H1 (cell line): Measurements from ENCODE around the gene TM4SF20. TPM values are rescaled to one million over a fixed set of nuclear protein-coding genes. Genes with fewer than 3 reads are reported as not detected.

ENCODE experiments used
- CTCF ChIA-PET: fragments of 300-600 bp; sonication (Branson Sonifier 250); formaldehyde crosslinking; loops from one replicate; lab custom pipeline; 2021; ENCODE audit not compliant: partially characterized antibody; lab: Charles Lee
- POLR2A ChIA-PET: fragments of 300-600 bp; sonication (Branson Sonifier 250); formaldehyde crosslinking; loops from one replicate; lab custom pipeline; 2021; ENCODE audit warnings: inconsistent platforms; ENCODE audit not compliant: partially characterized antibody; lab: Charles Lee
- DNase-seq, 2 experiments: peaks; one replicate each; pipeline versions ENCODE4 v3.0.0 to v3.0.0-alpha.2; 2010 to 2022; ENCODE audit warnings: low spot score in 2 of 2, low read depth in 1 of 2, mixed read lengths in 1 of 2
- FAIRE-seq: peaks from 2 replicates; lab custom pipeline; 2011; peaks lifted over from hg19 to GRCh38; lab: Jason Lieb, UNC
- H2AFZ ChIP-seq: 2 replicates; pipeline ENCODE4 v1.8.1; 2012; ENCODE audit warnings: low read length, inconsistent platforms
- H2AK5ac ChIP-seq: 2 replicates; pipeline ENCODE4 v1.6.1; 2013; ENCODE audit warnings: low read depth, low read length
- H2BK120ac ChIP-seq: replicated peaks from 2 replicates; pipeline ENCODE3; 2013; ENCODE audit warnings: low read depth, low read length, inconsistent platforms
- H2BK12ac ChIP-seq: 2 replicates; pipeline ENCODE4 v1.6.1; 2013; ENCODE audit warnings: low read depth, low read length
- H2BK15ac ChIP-seq: 2 replicates; pipeline ENCODE4 v1.6.1; 2013; ENCODE audit warnings: low read length
- H2BK20ac ChIP-seq: 2 replicates; pipeline ENCODE4 v1.6.1; 2013; ENCODE audit warnings: low read length
- H2BK5ac ChIP-seq: 2 replicates; pipeline ENCODE4 v1.6.1; 2013; ENCODE audit warnings: low read depth, low read length
- H3K14ac ChIP-seq: 2 replicates; pipeline ENCODE4 v1.6.1; 2013; ENCODE audit warnings: inconsistent platforms; ENCODE audit not compliant: insufficient read length
- H3K18ac ChIP-seq: 2 replicates; pipeline ENCODE4 v1.6.1; 2013; ENCODE audit warnings: low read length; ENCODE audit errors: extremely low read depth
- H3K23ac ChIP-seq: 2 replicates; pipeline ENCODE4 v1.6.1; 2013; ENCODE audit warnings: inconsistent platforms; ENCODE audit not compliant: insufficient read length
- H3K23me2 ChIP-seq: 2 replicates; pipeline ENCODE4 v1.6.1; 2013; ENCODE audit warnings: low read depth, low read length
- H3K27ac ChIP-seq: 2 replicates; pipeline ENCODE4 v1.6.1; 2011; ENCODE audit warnings: low read depth, low read length, inconsistent platforms
- H3K27me3 ChIP-seq, 4 experiments: replicated peaks in 1 of 4; 1 replicate in 1 of 4; 2 replicates in 3 of 4; pipeline versions ENCODE4 v1.6.1 to v1.8.1; 2011 to 2013; ENCODE audit warnings: low read length in 3 of 4, mild to moderate bottlenecking in 3 of 4, inconsistent platforms in 2 of 4, mixed read lengths in 2 of 4, moderate library complexity in 1 of 4; ENCODE audit not compliant: control insufficient read depth in 3 of 4, insufficient read depth in 3 of 4; ENCODE audit errors: extremely low read depth in 1 of 4
- H3K36me3 ChIP-seq, 4 experiments: 2 replicates each; pipeline versions ENCODE4 v1.6.1 to v1.8.1; 2011 to 2013; ENCODE audit warnings: mild to moderate bottlenecking in 4 of 4, low read length in 3 of 4, moderate library complexity in 2 of 4, control low read depth in 1 of 4, inconsistent platforms in 1 of 4; ENCODE audit not compliant: insufficient read depth in 4 of 4, control insufficient read depth in 2 of 4
- H3K4ac ChIP-seq: replicated peaks from 2 replicates; pipeline ENCODE3; 2013; ENCODE audit warnings: low read length, low read depth, mixed read lengths, inconsistent platforms; ENCODE audit not compliant: insufficient read length
- H3K4me1 ChIP-seq, 4 experiments: replicated peaks in 1 of 4; 1 replicate in 1 of 4; 2 replicates in 3 of 4; pipeline versions ENCODE4 v1.6.1 to v1.8.1; 2011 to 2013; ENCODE audit warnings: low read length in 3 of 4, inconsistent platforms in 2 of 4, mixed read lengths in 1 of 4; ENCODE audit not compliant: insufficient read depth in 4 of 4, control insufficient read depth in 3 of 4
- H3K4me2 ChIP-seq, 2 experiments: 2 replicates each; pipeline versions ENCODE4 v1.6.1 to v1.8.1; 2011 to 2013; ENCODE audit warnings: low read depth in 2 of 2, low read length in 2 of 2, control low read depth in 1 of 2, inconsistent platforms in 1 of 2, mild to moderate bottlenecking in 1 of 2; ENCODE audit not compliant: insufficient read depth in 1 of 2
- H3K4me3 ChIP-seq, 4 experiments: fragments of 200-600, 300-600 bp in 1 of 4; sonication (generic), shearing (Covaris generic), sonication (Bioruptor Twin) in 1 of 4; 2 replicates each; pipeline versions ENCODE4 v1.5.1 to v1.8.1; 2011 to 2016; ENCODE audit warnings: low read length in 4 of 4, low read depth in 3 of 4, control low read depth in 2 of 4, inconsistent platforms in 2 of 4, mild to moderate bottlenecking in 2 of 4, mixed read lengths in 1 of 4, moderate library complexity in 1 of 4; ENCODE audit not compliant: insufficient read depth in 2 of 4; ENCODE audit errors: extremely low read depth in 1 of 4
- H3K56ac ChIP-seq: replicated peaks from 2 replicates; pipeline ENCODE3; 2013; ENCODE audit warnings: low read depth, mild to moderate bottlenecking, mixed read lengths, low read length, inconsistent platforms; ENCODE audit not compliant: insufficient read length
- H3K79me1 ChIP-seq: 2 replicates; pipeline ENCODE4 v1.6.1; 2013; ENCODE audit warnings: low read depth, low read length, control low read depth
- H3K79me2 ChIP-seq, 2 experiments: 2 replicates each; pipeline versions ENCODE4 v1.6.1 to v1.8.1; 2012 to 2013; ENCODE audit warnings: low read length in 2 of 2, mild to moderate bottlenecking in 2 of 2, inconsistent platforms in 1 of 2; ENCODE audit not compliant: insufficient read depth in 2 of 2, control insufficient read depth in 1 of 2
- H3K9ac ChIP-seq, 4 experiments: replicated peaks in 1 of 4; 1 replicate in 1 of 4; 2 replicates in 3 of 4; pipeline versions ENCODE4 v1.6.1 to v1.8.1; 2011 to 2013; ENCODE audit warnings: low read depth in 3 of 4, low read length in 3 of 4, control low read depth in 2 of 4, mild to moderate bottlenecking in 2 of 4, moderate library complexity in 2 of 4, inconsistent platforms in 1 of 4; ENCODE audit errors: extremely low read depth in 1 of 4
- H3K9me3 ChIP-seq, 2 experiments: 2 replicates each; pipeline versions ENCODE4 v1.6.1 to v1.8.1; 2012 to 2013; ENCODE audit warnings: mild to moderate bottlenecking in 2 of 2, moderate library complexity in 2 of 2, control low read depth in 1 of 2, inconsistent platforms in 1 of 2, low read depth in 1 of 2, low read length in 1 of 2, mixed read lengths in 1 of 2; ENCODE audit not compliant: insufficient read depth in 2 of 2
- H4K20me1 ChIP-seq, 2 experiments: replicated peaks in 1 of 2; 2 replicates each; pipeline versions ENCODE3 to v1.8.1; 2011 to 2013; ENCODE audit warnings: inconsistent platforms in 2 of 2, low read length in 2 of 2, mild to moderate bottlenecking in 1 of 2; ENCODE audit not compliant: insufficient read depth in 2 of 2, control insufficient read depth in 1 of 2
- H4K5ac ChIP-seq: 2 replicates; pipeline ENCODE4 v1.6.1; 2013; ENCODE audit warnings: low read length, low read depth, mixed read lengths, inconsistent platforms; ENCODE audit not compliant: insufficient read length
- H4K8ac ChIP-seq: 2 replicates; pipeline ENCODE4 v1.8.0; 2013; ENCODE audit warnings: mild to moderate bottlenecking, moderate library complexity, low read length, inconsistent platforms; ENCODE audit not compliant: insufficient read depth; ENCODE audit errors: extremely low read depth
- H4K91ac ChIP-seq: replicated peaks from 2 replicates; pipeline ENCODE3; 2013; ENCODE audit warnings: low read length, mixed read lengths, inconsistent platforms; ENCODE audit not compliant: insufficient read length
- RXRA ChIP-seq: IDR thresholded peaks from 2 replicates; pipeline ENCODE4 v1.6.1; 2011; ENCODE audit warnings: low read depth, mild to moderate bottlenecking, low read length, moderate library complexity; ENCODE audit not compliant: insufficient read depth
- YY1 ChIP-seq: IDR thresholded peaks from 2 replicates; pipeline ENCODE4 v1.6.1; 2011; ENCODE audit warnings: low read depth, mild to moderate bottlenecking, low read length
- WGBS, 2 experiments: shearing (Covaris generic) in 1 of 2; methylation state at CpG; one replicate each; pipeline versions ENCODE4 v1.1.6 to v1.1.7; 2013 to 2015; ENCODE audit warnings: low lambda C conversion rate in 2 of 2, mixed read lengths in 2 of 2, inconsistent platforms in 1 of 2, low coverage in 1 of 2, missing lambda C conversion rate in 1 of 2; ENCODE audit not compliant: insufficient replicate concordance in 2 of 2, insufficient coverage in 1 of 2, insufficient read length in 1 of 2; ENCODE audit errors: extremely low coverage in 1 of 2, missing lambda C conversion rate in 1 of 2; 5-methylcytosine and 5-hydroxymethylcytosine counted together
- polyA plus RNA-seq, 7 experiments: library from polyadenylated mRNA; depleted of rRNA in 3 of 7; stranded (reverse) in 5 of 7; unstranded in 2 of 7; fragments of >200 nt in 5 of 7; fragments of 200-250 nt in 2 of 7; gene quantifications; 1 replicate in 5 of 7; 2 replicates in 1 of 7; 4 replicates in 1 of 7; pipeline versions ENCODE4 v1.2.1 to v1.2.3, GENCODE V29; 2011 to 2013; ENCODE audit warnings: missing spikeins in 2 of 7, mixed read lengths in 2 of 7
- total RNA-seq: library from RNA; stranded (reverse); fragmentation: NEBNext Ultra II Directional; extraction: Animal tissue kit (Norgen Biotek cat#: 25700); gene quantifications from 2 replicates; pipeline ENCODE4 v1.2.1, GENCODE V29; 2021

Gene TM4SF20
- total and polyA plus RNA-seq, 2 of the 8 experiments (the other 6 are each of a cell fraction or from before 2014, with no cell fraction given), result not detected

GRCh38 chr2:227351639-227352038 lies 27.5 kb downstream of the TM4SF20 start:
- no peak for DNase-seq
- Histone ChIP-seq H4K5ac (no peak overlapping the region), H4K8ac (no peak overlapping the region), H3K18ac (no peak overlapping the region), H4K91ac (no peak overlapping the region), H2AK5ac (no peak overlapping the region), H2BK12ac (no peak overlapping the region), H3K9ac (no peak overlapping the region), H3K4me2 (no peak overlapping the region), H3K4me1 (no peaks in the 10 kb centered on the region; a peak in 1 of 7 replicates), H3K23ac (no peak overlapping the region), H3K27ac (no peak overlapping the region), H3K36me3 (peaks cover 5 to 28% (median 10%) of the 10 kb centered on the region in 4 experiments; a peak in 7 of 8 replicates), H4K20me1 (no peaks in the 10 kb centered on the region), H3K27me3 (no peaks in the 10 kb centered on the region), H3K9me3 (no peaks in the 10 kb centered on the region), H3K14ac (no peak overlapping the region), H3K4ac (no peak overlapping the region), H2BK120ac (no peak overlapping the region), H2AFZ (no peak overlapping the region), H2BK20ac (no peak overlapping the region), H3K4me3 (no peak overlapping the region), H3K56ac (no peak overlapping the region), H3K79me1 (no peaks in the 10 kb centered on the region), H2BK5ac (no peak overlapping the region), H3K23me2 (no peaks in the 10 kb centered on the region), H2BK15ac (no peak overlapping the region), H3K79me2 (no peaks in the 10 kb centered on the region)
- no peak for FAIRE-seq
- ChIA-PET POLR2A (no interaction called here), CTCF (interaction anchor here (1.1 to 1.2 kb wide), 2 partner anchors 11 to 13 kb away, joined by 4 read pairs; no protein-coding TSS in a partner anchor)
- WGBS, 2 experiments, result 87% methylated on average over 4 of the region's 4 CpGs; no CpG with 5 or more reads in 1 of the 2 experiments
- TF ChIP-seq YY1 (no peak), RXRA (no peak)
